Measurements from ENCODE around the gene OPRD1. TPM values are rescaled to one million over a fixed set of nuclear protein-coding genes. Genes with fewer than 3 reads are reported as not detected.

The OPRD1 gene
- total and polyA plus RNA-seq, 4 donors = 0.01 TPM; not detected in 3

DNA sequence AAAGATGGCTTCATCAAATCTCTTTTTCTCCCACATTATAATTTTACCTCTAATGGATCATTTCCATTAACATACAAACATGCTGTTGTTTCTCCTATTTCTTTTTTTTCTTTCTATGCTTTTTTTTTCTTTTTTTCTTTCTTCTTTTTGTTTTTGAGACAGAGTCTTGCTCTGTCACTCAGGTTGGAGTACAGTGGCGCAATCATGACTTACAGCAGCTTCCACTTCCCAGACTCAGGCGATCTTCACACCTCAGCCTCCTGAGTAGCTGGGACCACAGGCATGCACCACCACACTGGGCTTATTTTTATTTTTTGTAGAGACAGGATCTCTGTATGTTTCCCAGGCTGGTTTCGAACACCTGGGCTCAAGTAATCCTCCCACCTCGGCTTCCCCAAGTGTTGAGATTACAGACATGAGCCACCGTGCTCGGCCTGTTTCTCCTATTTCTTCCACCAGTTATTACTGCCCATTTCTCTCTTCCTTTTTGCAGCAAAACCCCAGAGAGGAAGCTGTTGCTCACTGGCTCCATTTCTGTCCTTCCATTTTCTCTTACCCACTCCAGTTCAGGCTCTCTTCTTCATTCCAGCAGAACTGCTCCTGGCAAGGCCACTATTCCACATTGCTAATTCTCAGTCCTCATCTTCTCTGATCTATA, 32.1 kb upstream of the OPRD1 start (continued):
- TF ChIP-seq FOXA2 (IDR thresholded peaks at IDR 0.05) = no peak

DNA sequence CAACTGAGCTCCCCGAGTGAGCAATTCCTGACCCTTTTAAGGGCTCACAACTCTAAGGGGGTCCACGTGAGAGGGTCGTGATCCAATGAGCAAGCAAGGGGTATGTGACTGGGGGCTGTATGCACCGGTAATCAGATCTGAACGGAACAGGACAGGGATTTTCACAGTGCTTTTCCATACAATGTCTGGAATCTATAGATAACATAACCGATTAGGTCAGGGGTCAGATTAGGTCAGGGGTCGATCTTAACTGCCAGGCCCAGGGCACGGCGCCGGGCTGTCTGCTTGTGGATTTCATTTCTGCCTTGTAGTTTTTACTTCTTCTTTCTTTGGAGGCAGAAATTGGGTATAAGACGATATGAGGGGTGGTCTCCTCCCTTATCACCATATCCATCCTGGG, 30.7 kb upstream of the OPRD1 start:
- DNase-seq (ENCODE audit: low spot score) = no peak
- no peak overlapping the region for H3K27ac ChIP-seq (ENCODE audit: low read depth in 1 of 2, low read length in 2 of 2)
- WGBS = 72% methylated on average over 11 of the region's 11 CpGs
- H3K9ac ChIP-seq (ENCODE audit: low read depth in 1 of 2, low read length in 2 of 2) = no peak overlapping the region
- H3K27me3 ChIP-seq (ENCODE audit: control insufficient read depth in 4 of 4, insufficient read depth in 4 of 4, low read length in 3 of 4) = no peaks in the 10 kb centered on the region
- no peak overlapping the region for H3K4me3 ChIP-seq (ENCODE audit: low read depth in 1 of 3, low read length in 3 of 3)
- H3K4me1 ChIP-seq (ENCODE audit: control insufficient read depth in 4 of 4, insufficient read depth in 4 of 4, low read length in 3 of 4) = peaks cover 0 to 5% (median under 1%) of the 10 kb centered on the region in 4 donors
- no peaks in the 10 kb centered on the region for H3K36me3 ChIP-seq (ENCODE audit: control insufficient read depth in 4 of 4, insufficient read depth in 3 of 4, low read depth in 1 of 4, low read length in 3 of 4)
- H3K9me3 ChIP-seq (ENCODE audit: control insufficient read depth in 4 of 4, low read length in 3 of 4) = no peaks in the 10 kb centered on the region
- TF ChIP-seq, protein P1, sequence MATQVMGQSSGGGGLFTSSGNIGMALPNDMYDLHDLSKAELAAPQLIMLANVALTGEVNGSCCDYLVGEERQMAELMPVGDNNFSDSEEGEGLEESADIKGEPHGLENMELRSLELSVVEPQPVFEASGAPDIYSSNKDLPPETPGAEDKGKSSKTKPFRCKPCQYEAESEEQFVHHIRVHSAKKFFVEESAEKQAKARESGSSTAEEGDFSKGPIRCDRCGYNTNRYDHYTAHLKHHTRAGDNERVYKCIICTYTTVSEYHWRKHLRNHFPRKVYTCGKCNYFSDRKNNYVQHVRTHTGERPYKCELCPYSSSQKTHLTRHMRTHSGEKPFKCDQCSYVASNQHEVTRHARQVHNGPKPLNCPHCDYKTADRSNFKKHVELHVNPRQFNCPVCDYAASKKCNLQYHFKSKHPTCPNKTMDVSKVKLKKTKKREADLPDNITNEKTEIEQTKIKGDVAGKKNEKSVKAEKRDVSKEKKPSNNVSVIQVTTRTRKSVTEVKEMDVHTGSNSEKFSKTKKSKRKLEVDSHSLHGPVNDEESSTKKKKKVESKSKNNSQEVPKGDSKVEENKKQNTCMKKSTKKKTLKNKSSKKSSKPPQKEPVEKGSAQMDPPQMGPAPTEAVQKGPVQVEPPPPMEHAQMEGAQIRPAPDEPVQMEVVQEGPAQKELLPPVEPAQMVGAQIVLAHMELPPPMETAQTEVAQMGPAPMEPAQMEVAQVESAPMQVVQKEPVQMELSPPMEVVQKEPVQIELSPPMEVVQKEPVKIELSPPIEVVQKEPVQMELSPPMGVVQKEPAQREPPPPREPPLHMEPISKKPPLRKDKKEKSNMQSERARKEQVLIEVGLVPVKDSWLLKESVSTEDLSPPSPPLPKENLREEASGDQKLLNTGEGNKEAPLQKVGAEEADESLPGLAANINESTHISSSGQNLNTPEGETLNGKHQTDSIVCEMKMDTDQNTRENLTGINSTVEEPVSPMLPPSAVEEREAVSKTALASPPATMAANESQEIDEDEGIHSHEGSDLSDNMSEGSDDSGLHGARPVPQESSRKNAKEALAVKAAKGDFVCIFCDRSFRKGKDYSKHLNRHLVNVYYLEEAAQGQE (IDR thresholded peaks at IDR 0.05) = no peak
- no peak for TF ChIP-seq HNF4G (IDR thresholded peaks at IDR 0.05)
- no peak for TF ChIP-seq GABPA (IDR thresholded peaks at IDR 0.05 in 1 of 2, conservative IDR thresholded peaks at IDR 0.05 in 1 of 2)
- no peak for TF ChIP-seq NR2F2 (IDR thresholded peaks at IDR 0.05)
- TF ChIP-seq RAD21 (IDR thresholded peaks at IDR 0.05) = no peak
- no peak for TF ChIP-seq RXRA (IDR thresholded peaks at IDR 0.05)
- TF ChIP-seq EGR1 (IDR thresholded peaks at IDR 0.05; ENCODE audit: low read depth in 2 of 2) = no peak

DNA sequence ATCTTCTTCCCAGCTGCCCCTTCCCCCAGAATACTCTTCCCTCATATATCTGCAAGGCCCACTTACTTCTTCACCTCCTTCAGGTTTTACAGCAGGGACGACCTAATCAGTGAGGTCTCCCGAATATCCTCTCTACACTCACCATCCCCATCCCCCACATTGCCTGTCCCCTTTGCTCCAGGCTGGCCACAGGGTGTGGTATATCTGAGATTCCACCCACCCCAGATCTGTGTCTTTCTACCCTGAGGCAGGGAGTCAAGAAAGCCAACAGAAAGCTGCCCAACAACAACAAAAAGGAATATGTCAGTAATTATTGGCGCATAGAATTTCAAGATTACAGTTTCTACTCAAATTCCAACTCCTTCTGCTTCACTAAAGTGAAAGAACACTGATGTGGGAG, 30.0 kb upstream of the OPRD1 start:
- H3K27me3 ChIP-seq (ENCODE audit: control insufficient read depth in 4 of 4, insufficient read depth in 4 of 4, low read length in 3 of 4) = no peaks in the 10 kb centered on the region
- no peak overlapping the region for H3K4me3 ChIP-seq (ENCODE audit: low read depth in 1 of 3, low read length in 3 of 3)
- WGBS = 77% methylated on average over 3 of the region's 3 CpGs
- H3K4me1 ChIP-seq (ENCODE audit: control insufficient read depth in 4 of 4, insufficient read depth in 4 of 4, low read length in 3 of 4) = peaks cover 0 to 5% (median under 1%) of the 10 kb centered on the region in 4 donors
- no peaks in the 10 kb centered on the region for H3K36me3 ChIP-seq (ENCODE audit: control insufficient read depth in 4 of 4, insufficient read depth in 3 of 4, low read depth in 1 of 4, low read length in 3 of 4)
- H3K9ac ChIP-seq (ENCODE audit: low read depth in 1 of 2, low read length in 2 of 2) = no peak overlapping the region
- TF ChIP-seq GABPA (IDR thresholded peaks at IDR 0.05 in 1 of 2, conservative IDR thresholded peaks at IDR 0.05 in 1 of 2) (no peak), JUND (IDR thresholded peaks at IDR 0.05) (no peak), FOXA1 (IDR thresholded peaks at IDR 0.05) (no peak), RAD21 (IDR thresholded peaks at IDR 0.05) (no peak), NR2F2 (IDR thresholded peaks at IDR 0.05) (no peak), FOXA2 (IDR thresholded peaks at IDR 0.05) (no peak), HNF4G (IDR thresholded peaks at IDR 0.05) (no peak), SP1 (IDR thresholded peaks at IDR 0.05) (no peak), HNF4A (conservative IDR thresholded peaks at IDR 0.05) (no peak), YY1 (IDR thresholded peaks at IDR 0.05) (no peak), EGR1 (IDR thresholded peaks at IDR 0.05; ENCODE audit: low read depth in 2 of 2) (no peak), RXRA (IDR thresholded peaks at IDR 0.05) (no peak), TAF1 (conservative IDR thresholded peaks at IDR 0.05) (no peak)
- TF ChIP-seq, protein P2, sequence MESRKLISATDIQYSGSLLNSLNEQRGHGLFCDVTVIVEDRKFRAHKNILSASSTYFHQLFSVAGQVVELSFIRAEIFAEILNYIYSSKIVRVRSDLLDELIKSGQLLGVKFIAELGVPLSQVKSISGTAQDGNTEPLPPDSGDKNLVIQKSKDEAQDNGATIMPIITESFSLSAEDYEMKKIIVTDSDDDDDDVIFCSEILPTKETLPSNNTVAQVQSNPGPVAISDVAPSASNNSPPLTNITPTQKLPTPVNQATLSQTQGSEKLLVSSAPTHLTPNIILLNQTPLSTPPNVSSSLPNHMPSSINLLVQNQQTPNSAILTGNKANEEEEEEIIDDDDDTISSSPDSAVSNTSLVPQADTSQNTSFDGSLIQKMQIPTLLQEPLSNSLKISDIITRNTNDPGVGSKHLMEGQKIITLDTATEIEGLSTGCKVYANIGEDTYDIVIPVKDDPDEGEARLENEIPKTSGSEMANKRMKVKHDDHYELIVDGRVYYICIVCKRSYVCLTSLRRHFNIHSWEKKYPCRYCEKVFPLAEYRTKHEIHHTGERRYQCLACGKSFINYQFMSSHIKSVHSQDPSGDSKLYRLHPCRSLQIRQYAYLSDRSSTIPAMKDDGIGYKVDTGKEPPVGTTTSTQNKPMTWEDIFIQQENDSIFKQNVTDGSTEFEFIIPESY (IDR thresholded peaks at IDR 0.05) = no peak
- TF ChIP-seq, protein P3, sequence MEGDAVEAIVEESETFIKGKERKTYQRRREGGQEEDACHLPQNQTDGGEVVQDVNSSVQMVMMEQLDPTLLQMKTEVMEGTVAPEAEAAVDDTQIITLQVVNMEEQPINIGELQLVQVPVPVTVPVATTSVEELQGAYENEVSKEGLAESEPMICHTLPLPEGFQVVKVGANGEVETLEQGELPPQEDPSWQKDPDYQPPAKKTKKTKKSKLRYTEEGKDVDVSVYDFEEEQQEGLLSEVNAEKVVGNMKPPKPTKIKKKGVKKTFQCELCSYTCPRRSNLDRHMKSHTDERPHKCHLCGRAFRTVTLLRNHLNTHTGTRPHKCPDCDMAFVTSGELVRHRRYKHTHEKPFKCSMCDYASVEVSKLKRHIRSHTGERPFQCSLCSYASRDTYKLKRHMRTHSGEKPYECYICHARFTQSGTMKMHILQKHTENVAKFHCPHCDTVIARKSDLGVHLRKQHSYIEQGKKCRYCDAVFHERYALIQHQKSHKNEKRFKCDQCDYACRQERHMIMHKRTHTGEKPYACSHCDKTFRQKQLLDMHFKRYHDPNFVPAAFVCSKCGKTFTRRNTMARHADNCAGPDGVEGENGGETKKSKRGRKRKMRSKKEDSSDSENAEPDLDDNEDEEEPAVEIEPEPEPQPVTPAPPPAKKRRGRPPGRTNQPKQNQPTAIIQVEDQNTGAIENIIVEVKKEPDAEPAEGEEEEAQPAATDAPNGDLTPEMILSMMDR (IDR thresholded peaks at IDR 0.05; ENCODE audit: low read depth, low read length, missing input control) = no peak
- TF ChIP-seq, protein P4, sequence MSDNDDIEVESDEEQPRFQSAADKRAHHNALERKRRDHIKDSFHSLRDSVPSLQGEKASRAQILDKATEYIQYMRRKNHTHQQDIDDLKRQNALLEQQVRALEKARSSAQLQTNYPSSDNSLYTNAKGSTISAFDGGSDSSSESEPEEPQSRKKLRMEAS (IDR thresholded peaks at IDR 0.05) = no peak
- TF ChIP-seq, protein P5, sequence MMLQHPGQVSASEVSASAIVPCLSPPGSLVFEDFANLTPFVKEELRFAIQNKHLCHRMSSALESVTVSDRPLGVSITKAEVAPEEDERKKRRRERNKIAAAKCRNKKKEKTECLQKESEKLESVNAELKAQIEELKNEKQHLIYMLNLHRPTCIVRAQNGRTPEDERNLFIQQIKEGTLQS (IDR thresholded peaks at IDR 0.05) = no peak
- TF ChIP-seq, protein P1 (IDR thresholded peaks at IDR 0.05) = no peak
- DNase-seq (ENCODE audit: low spot score) = no peak
- no peak overlapping the region for H3K27ac ChIP-seq (ENCODE audit: low read depth in 1 of 2, low read length in 2 of 2)
- H3K9me3 ChIP-seq (ENCODE audit: control insufficient read depth in 4 of 4, low read length in 3 of 4) = no peaks in the 10 kb centered on the region
